Measurements from ENCODE around the gene UGGT1. TPM values are rescaled to one million over a fixed set of nuclear protein-coding genes. Genes with fewer than 3 reads are reported as not detected.

The UGGT1 gene
- total and polyA plus RNA-seq, 2 experiments from 2014 or later: 11.5 to 65.0 TPM

- TF ChIP-seq, protein P1, sequence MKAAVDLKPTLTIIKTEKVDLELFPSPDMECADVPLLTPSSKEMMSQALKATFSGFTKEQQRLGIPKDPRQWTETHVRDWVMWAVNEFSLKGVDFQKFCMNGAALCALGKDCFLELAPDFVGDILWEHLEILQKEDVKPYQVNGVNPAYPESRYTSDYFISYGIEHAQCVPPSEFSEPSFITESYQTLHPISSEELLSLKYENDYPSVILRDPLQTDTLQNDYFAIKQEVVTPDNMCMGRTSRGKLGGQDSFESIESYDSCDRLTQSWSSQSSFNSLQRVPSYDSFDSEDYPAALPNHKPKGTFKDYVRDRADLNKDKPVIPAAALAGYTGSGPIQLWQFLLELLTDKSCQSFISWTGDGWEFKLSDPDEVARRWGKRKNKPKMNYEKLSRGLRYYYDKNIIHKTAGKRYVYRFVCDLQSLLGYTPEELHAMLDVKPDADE (IDR thresholded peaks at IDR 0.05): no peak
- TF ChIP-seq ZNF114 (CRISPR knock-in tag; IDR thresholded peaks at IDR 0.05) (no peak), EZH2 (IDR thresholded peaks at IDR 0.05; ENCODE audit: low read depth, unreplicated experiment) (no peak), ZNF331 (CRISPR knock-in tag; IDR thresholded peaks at IDR 0.05; ENCODE audit: low read depth) (no peak)
Observed at GRCh38 chr2:128158176-128158575, 67.2 kb downstream of the UGGT1 start (continued).

- Mint-ChIP-seq H3K27ac (no peak overlapping the region), H3K9me3 (no peaks in the 10 kb centered on the region), H3K27me3 (ENCODE audit: insufficient read depth, low read depth, poor library complexity) (no peaks in the 10 kb centered on the region), H3K4me3 (no peak overlapping the region), H3K4me1 (no peaks in the 10 kb centered on the region), H3K36me3 (ENCODE audit: low read depth) (peaks cover 29% of the 10 kb centered on the region)
- H3K9me2 ChIP-seq (ENCODE audit: insufficient read depth): no peaks in the 10 kb centered on the region
- ATAC-seq (no peak), DNase-seq (ENCODE audit: low spot score) (no peak)
- peaks cover 26% of the 10 kb centered on the region for H3K36me3 ChIP-seq (ENCODE audit: insufficient read depth)
- H3K4me3 ChIP-seq: no peak overlapping the region
- H3K4me2 ChIP-seq: no peak overlapping the region
- no peaks in the 10 kb centered on the region for H3K27me3 ChIP-seq (ENCODE audit: insufficient read depth)
- TF ChIP-seq NANOG (IDR thresholded peaks at IDR 0.05; ENCODE audit: borderline replicate concordance): no peak
- TF ChIP-seq REST (IDR thresholded peaks at IDR 0.05; ENCODE audit: unreplicated experiment): no peak
- TF ChIP-seq ZNF462 (CRISPR knock-in tag; IDR thresholded peaks at IDR 0.05): no peak
- no peak for TF ChIP-seq POLR2AphosphoS5 (IDR thresholded peaks at IDR 0.05; ENCODE audit: low read depth)
- TF ChIP-seq, protein P2, sequence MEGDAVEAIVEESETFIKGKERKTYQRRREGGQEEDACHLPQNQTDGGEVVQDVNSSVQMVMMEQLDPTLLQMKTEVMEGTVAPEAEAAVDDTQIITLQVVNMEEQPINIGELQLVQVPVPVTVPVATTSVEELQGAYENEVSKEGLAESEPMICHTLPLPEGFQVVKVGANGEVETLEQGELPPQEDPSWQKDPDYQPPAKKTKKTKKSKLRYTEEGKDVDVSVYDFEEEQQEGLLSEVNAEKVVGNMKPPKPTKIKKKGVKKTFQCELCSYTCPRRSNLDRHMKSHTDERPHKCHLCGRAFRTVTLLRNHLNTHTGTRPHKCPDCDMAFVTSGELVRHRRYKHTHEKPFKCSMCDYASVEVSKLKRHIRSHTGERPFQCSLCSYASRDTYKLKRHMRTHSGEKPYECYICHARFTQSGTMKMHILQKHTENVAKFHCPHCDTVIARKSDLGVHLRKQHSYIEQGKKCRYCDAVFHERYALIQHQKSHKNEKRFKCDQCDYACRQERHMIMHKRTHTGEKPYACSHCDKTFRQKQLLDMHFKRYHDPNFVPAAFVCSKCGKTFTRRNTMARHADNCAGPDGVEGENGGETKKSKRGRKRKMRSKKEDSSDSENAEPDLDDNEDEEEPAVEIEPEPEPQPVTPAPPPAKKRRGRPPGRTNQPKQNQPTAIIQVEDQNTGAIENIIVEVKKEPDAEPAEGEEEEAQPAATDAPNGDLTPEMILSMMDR (conservative IDR thresholded peaks at IDR 0.05; ENCODE audit: low read depth in 2 of 2): no peak
- TF ChIP-seq EZH2phosphoT487 (IDR thresholded peaks at IDR 0.05; ENCODE audit: unreplicated experiment): no peak
- no peak for TF ChIP-seq ZNF331 (CRISPR knock-in tag; IDR thresholded peaks at IDR 0.05; ENCODE audit: low read depth)
- TF ChIP-seq EZH2 (IDR thresholded peaks at IDR 0.05; ENCODE audit: low read depth, unreplicated experiment): no peak
- no peak for TF ChIP-seq CREB1 (CRISPR knock-in tag; IDR thresholded peaks at IDR 0.05; ENCODE audit: low read depth)
- TF ChIP-seq ZNF114 (CRISPR knock-in tag; IDR thresholded peaks at IDR 0.05): no peak
- TF ChIP-seq JUNB (IDR thresholded peaks at IDR 0.05; ENCODE audit: unreplicated experiment): no peak
- H3K27ac ChIP-seq (ENCODE audit: low read depth): no peak overlapping the region
- no peak overlapping the region for H2AFZ ChIP-seq
- H3K4me1 ChIP-seq (ENCODE audit: insufficient read depth): no peaks in the 10 kb centered on the region
- H3K79me2 ChIP-seq (replicated peaks; ENCODE audit: insufficient read depth): no peaks in the 10 kb centered on the region
- peaks cover 21% of the 10 kb centered on the region; the same call in 1 of the 2 replicates for H4K20me1 ChIP-seq (replicated peaks; ENCODE audit: insufficient read depth)
- H3F3A ChIP-seq (replicated peaks; ENCODE audit: low read depth): no peaks in the 10 kb centered on the region
Observed at GRCh38 chr2:128159437-128159836, 68.4 kb downstream of the UGGT1 start.
